HG02884 (cell line): ENCODE measurements around the gene CYP1A2.

Source experiments
- ATAC-seq: cut with Tn5 transposase; IDR thresholded peaks from one replicate; pipeline ENCODE4 v1.9.1; 2021; ENCODE audit warnings: mild to moderate bottlenecking, moderate library complexity; ENCODE audit not compliant: unreplicated experiment

CYP1A2 gene

DNA sequence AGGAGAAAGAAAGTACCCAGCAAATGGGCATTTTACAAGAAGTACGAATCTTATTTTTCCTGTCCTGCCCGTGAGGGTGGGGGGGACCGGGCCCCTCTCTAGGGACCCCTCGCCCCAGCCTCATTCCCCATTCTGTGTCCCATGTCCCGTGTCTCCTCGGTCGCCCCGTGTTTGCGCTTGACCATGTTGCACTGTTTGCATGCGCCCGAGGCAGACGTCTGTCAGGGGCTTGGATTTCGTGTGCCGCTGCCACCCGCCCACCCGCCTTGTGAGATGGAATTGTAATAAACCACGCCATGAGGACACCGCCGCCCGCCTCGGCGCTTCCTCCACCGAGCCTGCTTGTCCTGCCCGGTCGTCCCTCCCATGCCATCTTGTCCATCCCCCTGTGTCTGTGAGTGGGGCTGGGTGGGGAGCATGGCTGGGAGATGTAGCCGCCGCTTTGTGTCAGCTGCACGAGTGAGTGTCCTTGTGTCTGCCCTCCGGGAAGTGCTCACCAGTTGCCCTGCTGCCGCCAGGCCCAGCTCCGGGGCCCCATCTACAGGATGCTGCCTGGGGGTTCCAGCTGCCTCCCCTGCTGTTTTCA lies 54.3 kb downstream of the CYP1A2 start:
- no peak for ATAC-seq

DNA sequence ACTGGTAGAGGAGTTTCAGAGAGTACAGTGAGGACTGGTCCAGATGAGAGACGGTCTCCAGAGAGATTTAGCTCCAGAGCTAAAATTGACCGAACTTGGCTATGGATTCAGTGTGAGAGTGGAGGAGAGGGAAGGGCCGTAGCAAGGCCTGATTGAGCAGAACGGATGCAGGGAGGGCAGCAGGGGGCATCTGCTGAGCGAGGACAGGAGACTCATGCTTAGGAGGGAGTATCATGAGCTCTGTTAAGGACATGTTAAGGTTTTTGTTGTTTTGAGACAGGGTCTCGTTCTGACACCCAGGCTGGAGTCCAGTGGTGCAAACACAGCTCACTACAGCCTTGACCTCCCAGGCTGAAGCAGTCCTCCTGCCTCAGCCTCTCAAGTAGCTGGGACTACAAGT lies 56.3 kb downstream of the CYP1A2 start:
- ATAC-seq, result no peak
